ENCODE data around the gene FAM151A. TPM values are rescaled to one million over a fixed set of nuclear protein-coding genes. Genes with fewer than 3 reads are reported as not detected.

FAM151A gene
- total RNA-seq, 4 donors from 2014 or later, result 1.4 to 28.5 (median 7.1) TPM

- peaks cover 0 to 11% (median 4%) of the 10 kb centered on the region in 4 donors for H3K36me3 ChIP-seq
- in situ Hi-C loops (cut with MboI; ENCODE audit: low pct_ligation_motif_present in 1 of 4, low pct_unique_long_range_greater_than_20kb in 1 of 4, low sequenced_read_pairs in 3 of 4), result no loop called here
- intact Hi-C loops (cut with DNase I; ENCODE audit: low total_unique reads), result no loop called here
Observed at GRCh38 chr1:54591127-54591756, 32.1 kb downstream of the FAM151A start.

GRCh38 chr1:54588377-54588776 lies 34.9 kb downstream of the FAM151A start:
- H3K27me3 ChIP-seq, result no peaks in the 10 kb centered on the region
- TF ChIP-seq POLR2AphosphoS5 (IDR thresholded peaks at IDR 0.05) (no peak), POLR2A (IDR thresholded peaks at IDR 0.05) (no peak), CTCF (IDR thresholded peaks at IDR 0.05) (no peak), EP300 (IDR thresholded peaks at IDR 0.05; ENCODE audit: low read depth) (no peak)
- WGBS, 2 donors (ENCODE audit: low coverage in 1 of 2), result 81% methylated on average over 2 of the region's 2 CpGs; no CpG with 5 or more reads in 1 of the 2 donors
- DNase-seq, result no peak
- no peak overlapping the region for H3K4me3 ChIP-seq
- H3K36me3 ChIP-seq, result peaks cover 0 to 4% (median 0%) of the 10 kb centered on the region in 4 donors
- no peaks in the 10 kb centered on the region for H3K4me1 ChIP-seq
- H3K27ac ChIP-seq, result no peak overlapping the region
- in situ Hi-C loops (cut with MboI; ENCODE audit: low pct_ligation_motif_present in 1 of 4, low pct_unique_long_range_greater_than_20kb in 1 of 4, low sequenced_read_pairs in 3 of 4) (no loop called here), intact Hi-C loops (cut with DNase I; ENCODE audit: low total_unique reads) (no loop called here)
- H3K9me3 ChIP-seq, result no peaks in the 10 kb centered on the region

More at GRCh38 chr1:54591127-54591756, 32.1 kb downstream of the FAM151A start:
- WGBS, 2 donors (ENCODE audit: low coverage in 1 of 2), result 67 to 94% methylated on average over 1 to 5 of the region's 5 CpGs
- Histone ChIP-seq H3K9me3 (no peaks in the 10 kb centered on the region), H3K27me3 (no peaks in the 10 kb centered on the region), H3K4me1 (no peaks in the 10 kb centered on the region), H3K4me3 (no peak overlapping the region), H3K27ac (no peak overlapping the region)
- no peak for TF ChIP-seq POLR2A (IDR thresholded peaks at IDR 0.05)
- no peak for DNase-seq

GRCh38 chr1:54585181-54586066 lies 37.9 kb downstream of the FAM151A start:
- H3K27ac ChIP-seq, result no peak overlapping the region
- intact Hi-C loops (cut with DNase I; ENCODE audit: low total_unique reads), result no loop called here
- WGBS, 2 donors (ENCODE audit: low coverage in 1 of 2), result 83 to 84% methylated on average over 5 to 15 of the region's 15 CpGs

GRCh38 chr1:54584575-54584974 lies 38.8 kb downstream of the FAM151A start:
- in situ Hi-C loops (cut with MboI; ENCODE audit: low pct_ligation_motif_present in 1 of 4, low pct_unique_long_range_greater_than_20kb in 1 of 4, low sequenced_read_pairs in 3 of 4), result no loop called here
- peaks cover 7 to 26% (median 12%) of the 10 kb centered on the region in 4 donors for H3K4me1 ChIP-seq
- H3K27ac ChIP-seq, result no peak overlapping the region

More at GRCh38 chr1:54585181-54586066, 37.9 kb downstream of the FAM151A start:
- H3K4me1 ChIP-seq, result peaks cover 5 to 18% (median 11%) of the 10 kb centered on the region in 4 donors
- in situ Hi-C loops (cut with MboI; ENCODE audit: low pct_ligation_motif_present in 1 of 4, low pct_unique_long_range_greater_than_20kb in 1 of 4, low sequenced_read_pairs in 3 of 4), result no loop called here
- no peak overlapping the region for H3K4me3 ChIP-seq
- DNase-seq, result no peak
- peaks cover 0 to 4% (median 0%) of the 10 kb centered on the region in 4 donors for H3K36me3 ChIP-seq
- TF ChIP-seq CTCF (IDR thresholded peaks at IDR 0.05) (no peak), POLR2AphosphoS5 (IDR thresholded peaks at IDR 0.05) (no peak), EP300 (IDR thresholded peaks at IDR 0.05; ENCODE audit: low read depth) (no peak), POLR2A (IDR thresholded peaks at IDR 0.05) (no peak)
- no peaks in the 10 kb centered on the region for H3K9me3 ChIP-seq
- H3K27me3 ChIP-seq, result no peaks in the 10 kb centered on the region

More at GRCh38 chr1:54584575-54584974, 38.8 kb downstream of the FAM151A start:
- 94% methylated on average over 17 of the region's 17 CpGs; no CpG with 5 or more reads in 1 of the 2 donors for WGBS, 2 donors (ENCODE audit: low coverage in 1 of 2)
- H3K9me3 ChIP-seq, result no peaks in the 10 kb centered on the region
- DNase-seq, result no peak
- H3K27me3 ChIP-seq, result no peaks in the 10 kb centered on the region
- no peak overlapping the region for H3K4me3 ChIP-seq
- TF ChIP-seq POLR2AphosphoS5 (IDR thresholded peaks at IDR 0.05), result no peak
- TF ChIP-seq CTCF (IDR thresholded peaks at IDR 0.05), result no peak
- TF ChIP-seq EP300 (IDR thresholded peaks at IDR 0.05; ENCODE audit: low read depth), result no peak
- no peak for TF ChIP-seq POLR2A (IDR thresholded peaks at IDR 0.05)
- intact Hi-C loops (cut with DNase I; ENCODE audit: low total_unique reads), result loop anchor here (5.0 kb wide), 2 partner anchors 37 to 322 kb away; partner anchors contain the start of gene ACOT11
- H3K36me3 ChIP-seq, result peaks cover 0 to 2% (median 0%) of the 10 kb centered on the region in 4 donors

Data from transverse colon (tissue), 4 donors.